ENCODE measurements around the gene FAM168B. TPM values are rescaled to one million over a fixed set of nuclear protein-coding genes. Genes with fewer than 3 reads are reported as not detected.

The FAM168B gene
- total RNA-seq, 1 donor: 68.5 TPM

DNA sequence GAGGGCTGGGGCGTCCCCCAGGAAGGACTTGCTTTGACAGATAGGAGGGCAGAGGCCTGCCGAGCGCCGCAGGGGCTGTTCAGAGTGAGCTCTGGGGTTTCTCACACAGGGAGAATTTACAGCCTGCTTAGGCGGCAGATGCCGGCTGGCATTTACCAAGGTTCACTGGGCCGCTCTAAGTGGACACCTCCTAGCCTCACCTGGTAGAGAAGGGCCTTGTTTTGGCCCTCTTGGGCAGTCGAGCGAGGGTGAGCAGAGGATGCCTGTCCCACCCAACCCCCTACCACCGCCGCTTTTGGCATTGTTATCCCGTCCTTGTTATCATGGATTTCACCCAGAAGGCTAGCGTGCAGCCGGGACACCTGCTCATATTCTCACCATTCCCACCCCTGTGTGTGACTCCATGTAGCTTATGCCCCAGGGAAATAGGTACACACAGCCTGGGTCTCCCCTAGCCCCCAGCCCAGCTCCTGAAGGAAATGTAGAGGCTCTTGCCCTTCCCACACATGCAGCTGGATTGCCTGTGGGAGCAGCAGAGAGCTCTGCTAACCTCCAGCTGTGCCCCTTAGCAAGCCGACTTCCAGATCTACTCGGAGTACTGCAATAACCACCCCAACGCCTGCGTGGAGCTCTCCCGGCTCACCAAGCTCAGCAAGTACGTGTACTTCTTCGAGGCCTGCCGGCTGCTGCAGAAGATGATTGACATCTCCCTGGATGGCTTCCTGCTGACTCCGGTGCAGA, 52.4 kb downstream of the FAM168B start:
- peaks cover 5% of the 10 kb centered on the region for H3K27me3 ChIP-seq (ENCODE audit: insufficient read depth, low read length)

DNA sequence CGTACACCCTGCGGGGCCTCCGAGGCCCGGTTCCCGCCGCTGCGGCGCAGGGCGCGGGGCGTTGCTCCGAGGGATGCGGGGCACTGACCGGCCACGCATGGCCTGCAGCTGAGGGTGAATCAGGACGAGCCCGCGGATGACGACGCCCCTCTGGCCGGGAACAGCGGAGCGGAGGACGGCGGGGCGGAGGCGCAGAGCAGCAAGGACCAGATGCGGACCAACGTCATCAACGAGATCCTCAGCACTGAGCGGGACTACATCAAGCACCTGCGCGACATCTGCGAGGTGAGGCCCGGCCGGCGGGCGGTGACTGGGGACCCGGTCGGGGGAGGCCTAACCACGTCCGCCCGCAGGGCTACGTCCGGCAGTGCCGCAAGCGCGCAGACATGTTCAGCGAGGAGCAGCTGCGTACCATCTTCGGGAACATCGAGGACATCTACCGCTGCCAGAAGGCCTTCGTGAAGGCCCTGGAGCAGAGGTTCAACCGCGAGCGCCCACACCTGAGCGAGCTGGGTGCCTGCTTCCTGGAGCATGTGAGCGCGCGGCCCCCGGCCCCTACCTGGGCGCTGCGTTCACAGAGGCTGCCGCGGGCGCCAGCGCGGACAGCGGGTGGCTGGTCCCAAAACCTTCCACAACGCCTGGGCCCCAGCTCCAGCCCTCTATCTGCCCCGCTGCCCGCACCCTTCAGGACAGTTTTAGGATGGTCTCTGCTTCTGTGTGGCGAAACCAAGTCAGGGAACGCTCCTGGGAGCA, 53.2 kb downstream of the FAM168B start:
- Histone ChIP-seq H3K9me3 (ENCODE audit: low read depth, low read length) (no peaks in the 10 kb centered on the region), H3K4me1 (ENCODE audit: insufficient read depth, low read length) (peaks cover 19% of the 10 kb centered on the region), H3K4me3 (ENCODE audit: low read length) (peak overlapping the region; percentile 18), H3K27me3 (ENCODE audit: insufficient read depth, low read length) (peaks cover 9% of the 10 kb centered on the region)

More for the DNA sequence above, 52.4 kb downstream of the FAM168B start:
- Histone ChIP-seq H3K9me3 (ENCODE audit: low read depth, low read length) (no peaks in the 10 kb centered on the region), H3K4me1 (ENCODE audit: insufficient read depth, low read length) (peaks cover 19% of the 10 kb centered on the region), H3K4me3 (ENCODE audit: low read length) (peak overlapping the region; percentile 8)

DNA sequence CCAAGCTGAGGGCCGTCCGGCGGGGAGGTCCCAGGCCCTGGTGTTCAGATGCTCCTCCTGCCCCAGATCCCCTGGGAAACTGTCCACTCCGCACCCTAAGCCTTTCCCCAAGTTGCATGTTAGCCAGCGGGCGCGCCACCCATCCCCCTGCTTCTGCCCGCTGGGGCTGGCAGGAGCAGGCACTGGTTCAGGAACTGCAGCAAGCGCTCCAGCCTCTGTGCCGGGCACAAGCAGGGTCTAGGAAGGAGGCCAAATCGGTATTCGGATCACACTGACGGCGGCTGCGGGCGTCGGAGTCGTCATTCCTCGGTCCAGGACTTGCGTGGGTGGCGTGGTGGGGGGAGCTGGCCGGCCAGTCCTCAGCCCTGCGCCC, 53.7 kb downstream of the FAM168B start:
- H3K27me3 ChIP-seq (ENCODE audit: insufficient read depth, low read length): peaks cover 9% of the 10 kb centered on the region
- H3K4me3 ChIP-seq (ENCODE audit: low read length): no peak overlapping the region
- no peaks in the 10 kb centered on the region for H3K9me3 ChIP-seq (ENCODE audit: low read depth, low read length)
- peaks cover 19% of the 10 kb centered on the region for H3K4me1 ChIP-seq (ENCODE audit: insufficient read depth, low read length)

DNA sequence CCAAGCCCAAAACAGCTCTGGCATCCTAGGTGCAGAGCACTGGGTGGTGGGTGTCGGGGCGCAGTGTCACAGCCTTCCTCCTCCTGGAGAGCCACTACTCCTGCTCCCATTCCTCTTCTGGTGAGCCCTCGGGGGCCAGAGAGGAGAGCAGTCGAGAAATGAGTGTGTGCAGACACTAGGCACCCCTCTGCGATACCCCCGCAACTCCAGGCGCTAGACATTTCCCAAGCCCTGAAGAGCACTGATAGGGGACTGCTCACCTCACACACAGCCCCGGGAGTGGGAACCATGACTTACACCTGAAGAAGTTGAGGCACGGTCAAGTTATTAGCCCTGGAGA, 54.2 kb downstream of the FAM168B start:
- H3K27me3 ChIP-seq (ENCODE audit: insufficient read depth, low read length): peaks cover 13% of the 10 kb centered on the region
- peaks cover 19% of the 10 kb centered on the region for H3K4me1 ChIP-seq (ENCODE audit: insufficient read depth, low read length)
- no peak overlapping the region for H3K4me3 ChIP-seq (ENCODE audit: low read length)
- no peaks in the 10 kb centered on the region for H3K9me3 ChIP-seq (ENCODE audit: low read depth, low read length)

DNA sequence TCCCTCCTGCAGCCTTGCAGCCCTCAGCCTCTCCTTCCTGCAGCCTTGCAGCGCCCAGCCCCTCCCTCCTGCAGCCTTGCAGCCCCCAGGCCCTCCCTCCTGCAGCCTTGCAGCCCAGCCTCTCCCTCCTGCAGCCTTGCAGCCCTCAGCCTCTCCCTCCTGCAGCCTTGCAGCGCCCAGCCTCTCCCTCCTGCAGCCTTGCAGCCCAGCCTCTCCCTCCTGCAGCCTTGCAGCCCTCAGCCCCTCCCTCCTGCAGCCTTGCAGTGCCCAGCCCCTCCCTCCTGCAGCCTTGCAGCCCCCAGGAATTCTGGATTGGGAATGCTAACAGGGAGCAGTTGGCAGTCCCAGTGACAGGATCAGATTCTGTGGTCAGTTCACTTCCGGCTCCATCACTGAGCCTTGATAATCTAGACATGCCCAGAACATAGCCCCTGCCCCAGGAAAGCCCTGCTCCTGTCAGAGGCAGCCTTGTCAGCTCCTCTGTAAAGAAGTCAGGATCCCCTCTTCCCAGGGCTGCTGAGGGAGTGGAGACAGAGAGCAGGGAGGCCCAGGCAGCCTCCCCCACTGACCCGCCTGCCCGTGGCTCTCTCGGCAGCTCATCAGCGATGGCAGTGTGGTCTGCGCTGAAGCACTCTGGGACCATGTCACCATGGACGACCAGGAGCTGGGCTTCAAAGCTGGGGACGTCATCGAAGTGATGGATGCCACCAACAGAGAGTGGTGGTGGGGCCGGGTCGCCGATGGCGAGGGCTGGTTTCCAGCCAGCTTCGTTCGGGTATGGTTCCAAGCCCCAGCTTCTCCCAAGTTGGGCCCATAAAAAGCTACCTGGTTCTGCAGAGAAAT, 54.8 kb downstream of the FAM168B start:
- H3K4me1 ChIP-seq (ENCODE audit: insufficient read depth, low read length): peaks cover 19% of the 10 kb centered on the region
- H3K27me3 ChIP-seq (ENCODE audit: insufficient read depth, low read length): peaks cover 19% of the 10 kb centered on the region
- H3K4me3 ChIP-seq (ENCODE audit: low read length): no peak overlapping the region
- H3K9me3 ChIP-seq (ENCODE audit: low read depth, low read length): no peaks in the 10 kb centered on the region

DNA sequence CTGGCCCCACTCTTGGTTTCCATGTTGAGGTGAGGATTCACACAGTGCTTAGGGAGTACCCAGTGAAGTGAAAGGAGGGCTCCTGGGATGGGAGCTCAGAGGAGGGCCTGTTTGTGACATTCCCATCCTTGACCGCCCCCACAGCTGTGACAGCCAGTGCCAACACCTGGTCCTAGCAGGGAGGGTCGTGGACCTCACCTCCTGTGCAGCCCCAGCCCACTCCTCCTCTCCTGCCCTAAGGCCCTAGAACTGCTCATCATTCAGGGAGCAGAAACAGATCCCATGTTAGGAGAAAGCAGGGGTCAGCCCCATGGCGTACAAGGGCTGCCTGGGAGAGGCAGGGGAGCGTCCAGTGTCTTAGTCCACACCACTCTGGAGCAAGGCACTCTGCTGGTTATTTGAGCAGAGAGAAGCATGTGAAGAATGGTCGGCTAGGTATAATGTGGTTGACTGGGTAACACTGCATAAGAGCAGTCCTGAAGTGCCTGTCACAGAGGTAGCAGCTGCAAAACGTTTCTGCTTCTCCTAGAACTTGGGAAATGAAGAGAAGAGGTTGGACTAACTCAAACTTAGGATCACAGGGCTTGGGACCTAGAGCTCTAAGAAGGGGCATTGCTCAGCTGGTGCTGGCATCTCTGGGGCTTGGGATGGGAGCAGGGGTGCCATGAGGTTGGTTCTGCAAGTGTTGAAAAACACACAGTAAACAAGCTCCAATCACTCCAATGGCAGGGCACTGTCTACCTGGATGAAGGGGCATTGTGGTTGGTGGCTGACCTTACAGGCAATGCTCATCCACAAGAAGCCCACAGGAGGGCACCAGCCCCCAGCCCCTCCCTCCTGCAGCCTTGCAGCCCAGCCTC, 55.6 kb downstream of the FAM168B start:
- Histone ChIP-seq H3K4me1 (ENCODE audit: insufficient read depth, low read length) (peaks cover 19% of the 10 kb centered on the region), H3K4me3 (ENCODE audit: low read length) (no peak overlapping the region), H3K9me3 (ENCODE audit: low read depth, low read length) (no peaks in the 10 kb centered on the region), H3K27me3 (ENCODE audit: insufficient read depth, low read length) (peaks cover 20% of the 10 kb centered on the region)

DNA sequence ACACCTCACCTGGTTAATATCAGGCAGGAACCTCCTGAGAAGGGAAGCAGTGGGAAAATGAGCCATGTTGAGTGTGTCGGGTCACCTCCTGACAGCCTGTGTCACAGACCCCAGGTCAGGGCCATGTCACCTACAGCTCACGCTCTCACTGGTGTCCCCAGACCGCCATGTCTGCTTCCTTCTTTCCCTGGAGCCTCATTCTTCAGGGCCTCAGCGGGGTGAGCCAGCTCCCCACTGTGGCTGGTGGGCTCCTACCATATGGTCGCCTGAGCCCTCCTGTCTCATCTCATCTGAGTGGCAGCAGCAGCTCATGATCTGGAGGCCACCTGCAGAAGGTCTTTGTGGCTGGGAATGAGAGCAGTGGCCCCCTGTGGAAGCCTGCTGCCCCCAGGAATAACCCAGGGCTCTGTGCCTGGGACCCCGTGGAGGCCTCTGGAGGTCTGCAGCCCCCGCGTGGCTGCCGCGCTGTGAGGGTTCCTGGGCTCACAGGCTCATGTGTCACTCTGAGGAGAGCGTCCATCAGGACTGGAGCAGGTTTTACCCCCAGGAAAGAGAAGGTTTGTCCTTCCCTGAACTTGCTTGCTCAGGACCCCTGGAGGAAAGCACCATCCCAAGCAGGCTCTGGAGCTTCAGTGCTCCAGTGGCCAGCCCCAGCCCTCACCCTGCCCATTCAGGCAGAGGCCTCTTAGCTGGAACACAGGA, 56.4 kb downstream of the FAM168B start:
- no peaks in the 10 kb centered on the region for H3K9me3 ChIP-seq (ENCODE audit: low read depth, low read length)
- H3K4me1 ChIP-seq (ENCODE audit: insufficient read depth, low read length): peaks cover 17% of the 10 kb centered on the region
- H3K4me3 ChIP-seq (ENCODE audit: low read length): no peak overlapping the region
- H3K27me3 ChIP-seq (ENCODE audit: insufficient read depth, low read length): peaks cover 20% of the 10 kb centered on the region

DNA sequence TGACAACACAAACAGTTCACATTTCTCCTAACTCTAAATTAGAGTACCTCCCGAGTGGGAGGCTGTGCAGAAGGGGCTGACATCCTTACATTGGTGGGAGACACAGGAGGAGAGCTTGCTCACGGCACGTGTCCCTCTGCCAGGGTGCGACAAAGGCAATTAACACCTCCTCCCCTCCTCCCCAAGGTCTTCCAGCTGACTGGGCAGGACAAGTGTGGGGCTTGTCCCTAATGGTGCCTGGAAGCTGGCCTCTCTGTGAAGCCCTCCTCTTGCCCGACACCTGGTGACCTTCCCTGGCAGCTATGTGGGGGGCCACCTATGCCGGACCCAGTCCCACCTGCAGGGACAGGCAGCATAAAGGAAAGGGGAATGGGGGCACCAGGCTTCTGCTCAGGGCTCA, 57.0 kb downstream of the FAM168B start:
- H3K9me3 ChIP-seq (ENCODE audit: low read depth, low read length): no peaks in the 10 kb centered on the region
- H3K4me3 ChIP-seq (ENCODE audit: low read length): no peak overlapping the region
- peaks cover 12% of the 10 kb centered on the region for H3K4me1 ChIP-seq (ENCODE audit: insufficient read depth, low read length)
- H3K27me3 ChIP-seq (ENCODE audit: insufficient read depth, low read length): peaks cover 20% of the 10 kb centered on the region

DNA sequence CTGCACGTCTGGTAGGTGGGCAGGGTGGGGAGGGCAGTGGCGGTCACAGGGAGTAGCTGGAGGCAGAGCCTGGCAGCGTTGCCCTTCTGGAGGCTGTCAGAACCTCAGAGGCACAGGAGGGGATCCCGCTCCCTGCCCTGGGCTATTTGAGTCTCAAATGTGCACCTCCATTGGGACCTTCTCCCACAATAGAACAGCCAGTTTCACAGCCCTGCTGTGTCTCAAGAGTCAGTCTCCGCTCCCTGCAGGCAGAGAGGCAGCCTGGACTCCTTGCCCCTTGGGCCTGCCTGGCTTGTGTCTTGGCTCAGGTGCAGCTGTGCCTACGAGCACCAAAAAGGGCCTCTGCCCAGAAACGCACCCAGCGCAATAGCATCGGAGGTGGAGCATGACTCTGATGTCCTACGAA, 57.4 kb downstream of the FAM168B start:
- Histone ChIP-seq H3K4me1 (ENCODE audit: insufficient read depth, low read length) (peaks cover 11% of the 10 kb centered on the region), H3K4me3 (ENCODE audit: low read length) (no peak overlapping the region), H3K27me3 (ENCODE audit: insufficient read depth, low read length) (peaks cover 20% of the 10 kb centered on the region)

DNA sequence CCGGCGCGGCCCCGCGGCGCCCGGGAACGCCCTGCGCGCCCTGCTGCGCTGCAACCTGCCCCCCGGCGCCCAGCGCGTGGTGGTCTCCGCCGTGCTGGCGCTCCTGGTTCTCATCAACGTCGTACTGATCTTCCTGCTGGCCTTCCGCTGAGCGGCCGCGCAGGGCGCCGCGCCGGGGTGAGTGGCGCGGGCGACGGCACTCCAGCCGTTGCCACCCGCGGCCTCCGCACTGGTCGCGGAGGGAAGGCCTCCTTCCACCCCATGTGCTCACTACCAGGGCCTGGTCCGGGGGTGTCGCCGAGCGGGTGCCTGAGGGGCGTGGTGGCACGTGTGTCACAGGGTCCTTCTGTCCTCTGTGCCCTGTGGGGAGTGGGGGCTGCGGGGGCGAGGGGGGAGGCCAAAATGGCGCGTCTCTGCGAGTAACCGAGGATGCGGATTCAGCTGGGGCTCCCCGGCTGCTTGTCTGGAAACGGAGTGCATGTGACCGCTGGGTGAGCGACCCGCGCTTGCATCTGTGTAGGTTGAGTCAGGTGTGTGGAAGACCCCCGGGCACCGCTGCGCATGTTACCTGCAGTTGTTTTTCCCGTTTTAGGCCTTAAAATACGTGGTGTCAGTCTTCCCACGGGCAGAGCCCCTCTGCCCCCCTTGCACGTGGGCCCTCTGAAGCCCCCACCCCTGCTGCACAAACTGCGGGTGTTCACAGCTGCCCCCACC, 58.0 kb downstream of the FAM168B start:
- H3K9me3 ChIP-seq (ENCODE audit: low read depth, low read length): no peaks in the 10 kb centered on the region
- H3K4me3 ChIP-seq (ENCODE audit: low read length): no peak overlapping the region
- peaks cover 7% of the 10 kb centered on the region for H3K4me1 ChIP-seq (ENCODE audit: insufficient read depth, low read length)
- H3K27me3 ChIP-seq (ENCODE audit: insufficient read depth, low read length): peaks cover 20% of the 10 kb centered on the region

More for the DNA sequence above, 57.4 kb downstream of the FAM168B start:
- no peaks in the 10 kb centered on the region for H3K9me3 ChIP-seq (ENCODE audit: low read depth, low read length)

DNA sequence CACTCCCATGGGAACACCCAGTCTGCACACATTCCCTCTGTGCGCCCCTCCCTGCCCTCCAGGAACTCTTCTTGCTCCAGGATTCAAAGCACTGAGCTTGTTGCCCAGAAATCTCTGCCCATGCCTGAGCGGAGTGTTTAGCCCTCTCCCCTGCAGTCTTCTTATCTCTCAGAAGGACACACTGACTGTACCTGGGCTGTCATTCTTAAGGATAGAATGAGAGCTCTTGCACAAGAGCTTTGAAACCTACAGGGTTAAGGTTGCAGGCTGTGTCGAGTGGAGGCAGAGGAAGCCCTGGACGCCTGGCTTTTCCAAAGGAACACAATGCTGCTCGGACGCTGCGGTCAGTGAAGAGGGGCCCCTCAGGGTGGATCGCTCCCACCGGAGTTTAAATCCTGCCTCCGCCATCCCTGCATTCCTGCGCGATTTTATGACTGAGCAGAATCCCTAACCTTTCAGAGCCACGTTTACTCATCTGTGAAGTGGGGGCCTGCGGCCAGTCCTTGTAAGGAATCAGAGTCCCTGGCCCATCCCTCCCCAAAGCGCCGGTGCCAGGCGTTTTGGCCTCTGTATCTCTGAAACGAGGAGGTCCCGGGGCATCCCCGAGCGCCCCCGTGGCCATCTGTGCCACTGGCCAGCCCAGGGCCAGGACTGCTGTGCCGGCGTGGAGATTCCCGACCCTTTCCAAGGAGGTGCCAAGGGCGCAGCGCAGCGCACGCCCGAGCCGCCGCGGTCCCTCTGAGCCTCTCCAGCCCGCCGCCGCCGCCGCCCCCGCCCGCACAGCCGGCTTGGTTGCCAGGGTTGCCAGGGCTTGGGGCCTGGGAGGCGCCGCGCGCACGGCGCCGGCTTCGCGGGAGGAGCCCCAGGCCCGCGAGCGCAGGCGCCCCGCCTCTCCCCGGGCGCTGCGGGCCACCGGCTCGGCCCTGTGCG, 58.9 kb downstream of the FAM168B start:
- H3K4me3 ChIP-seq (ENCODE audit: low read length): no peak overlapping the region
- H3K9me3 ChIP-seq (ENCODE audit: low read depth, low read length): no peaks in the 10 kb centered on the region
- no peaks in the 10 kb centered on the region for H3K4me1 ChIP-seq (ENCODE audit: insufficient read depth, low read length)
- H3K27me3 ChIP-seq (ENCODE audit: insufficient read depth, low read length): peaks cover 20% of the 10 kb centered on the region

DNA sequence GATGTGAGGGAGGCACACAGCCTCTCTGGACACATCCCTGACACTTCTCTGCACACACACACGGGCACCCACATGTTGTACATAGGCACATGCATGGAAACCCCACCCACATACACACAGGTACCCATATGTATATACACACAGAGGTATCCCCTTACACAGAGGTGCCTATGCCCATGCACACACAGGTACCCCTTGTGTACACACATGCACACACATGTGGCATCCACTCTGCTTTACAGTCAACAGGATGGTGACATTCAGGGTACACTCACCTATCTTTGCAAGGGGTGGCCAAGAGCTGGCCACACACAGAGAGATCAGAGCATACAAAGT, 59.5 kb downstream of the FAM168B start:
- no peak overlapping the region for H3K4me3 ChIP-seq (ENCODE audit: low read length)
- H3K27me3 ChIP-seq (ENCODE audit: insufficient read depth, low read length): peaks cover 20% of the 10 kb centered on the region
- H3K9me3 ChIP-seq (ENCODE audit: low read depth, low read length): no peaks in the 10 kb centered on the region
- H3K4me1 ChIP-seq (ENCODE audit: insufficient read depth, low read length): no peaks in the 10 kb centered on the region

DNA sequence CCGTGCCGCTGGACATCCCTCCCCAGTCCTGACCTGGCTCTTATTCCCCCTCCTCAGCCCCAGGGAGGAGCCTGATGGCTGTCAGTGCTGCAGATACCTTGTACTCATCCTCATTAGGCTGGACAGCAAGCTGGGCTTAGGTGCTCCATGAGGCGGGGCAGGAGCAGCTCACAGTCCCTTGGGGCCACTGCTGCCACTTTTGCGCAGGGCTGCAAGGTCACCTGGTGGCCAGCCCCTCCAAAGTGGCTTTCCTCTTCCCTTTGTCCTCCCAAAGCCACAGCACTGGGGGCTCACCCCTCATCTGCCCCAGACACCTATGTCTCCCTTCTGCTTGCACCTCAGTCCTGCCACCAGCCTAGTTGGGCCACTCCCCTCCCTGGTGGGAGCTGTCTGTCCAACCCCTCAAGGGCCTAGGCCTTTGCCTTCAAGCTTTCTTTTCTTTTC, 60.8 kb downstream of the FAM168B start:
- Histone ChIP-seq H3K9me3 (ENCODE audit: low read depth, low read length) (no peaks in the 10 kb centered on the region), H3K4me1 (ENCODE audit: insufficient read depth, low read length) (no peaks in the 10 kb centered on the region), H3K4me3 (ENCODE audit: low read length) (no peak overlapping the region), H3K27me3 (ENCODE audit: insufficient read depth, low read length) (peaks cover 20% of the 10 kb centered on the region)
